GM20000 (cell line): Measurements from ENCODE around the gene DEFB127.

Experiments used
- DNase-seq: peaks from one replicate; pipeline ENCODE4 v3.0.0; 2012; ENCODE audit warnings: low spot score
- TF ChIP-seq, protein P1 (sequence below): IDR thresholded peaks from 2 replicates; pipeline ENCODE4 v1.5.1; 2012; ENCODE audit warnings: mild to moderate bottlenecking, control low read depth; ENCODE audit errors: extremely low read depth, missing control alignments

Gene DEFB127

DNA sequence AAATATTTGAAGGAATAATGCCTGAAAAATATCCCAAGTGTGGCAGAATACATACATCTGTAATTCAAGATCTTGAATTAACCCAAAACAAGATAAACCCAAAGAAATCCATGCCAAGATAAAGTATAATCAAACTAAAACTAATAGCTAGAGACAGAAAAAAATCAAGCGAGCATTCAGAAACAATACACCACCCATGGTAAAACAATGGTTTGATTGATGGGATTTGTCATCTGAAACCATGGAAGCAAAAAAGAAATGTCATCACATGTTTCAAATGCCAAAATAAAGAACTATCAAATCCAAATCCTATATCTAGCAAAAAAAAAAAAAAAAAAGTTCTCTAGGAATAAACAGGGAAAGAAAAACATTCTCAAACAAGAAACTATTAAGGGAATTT is 5.1 kb upstream of the DEFB127 start:
- no peak for DNase-seq
- TF ChIP-seq, protein P1, sequence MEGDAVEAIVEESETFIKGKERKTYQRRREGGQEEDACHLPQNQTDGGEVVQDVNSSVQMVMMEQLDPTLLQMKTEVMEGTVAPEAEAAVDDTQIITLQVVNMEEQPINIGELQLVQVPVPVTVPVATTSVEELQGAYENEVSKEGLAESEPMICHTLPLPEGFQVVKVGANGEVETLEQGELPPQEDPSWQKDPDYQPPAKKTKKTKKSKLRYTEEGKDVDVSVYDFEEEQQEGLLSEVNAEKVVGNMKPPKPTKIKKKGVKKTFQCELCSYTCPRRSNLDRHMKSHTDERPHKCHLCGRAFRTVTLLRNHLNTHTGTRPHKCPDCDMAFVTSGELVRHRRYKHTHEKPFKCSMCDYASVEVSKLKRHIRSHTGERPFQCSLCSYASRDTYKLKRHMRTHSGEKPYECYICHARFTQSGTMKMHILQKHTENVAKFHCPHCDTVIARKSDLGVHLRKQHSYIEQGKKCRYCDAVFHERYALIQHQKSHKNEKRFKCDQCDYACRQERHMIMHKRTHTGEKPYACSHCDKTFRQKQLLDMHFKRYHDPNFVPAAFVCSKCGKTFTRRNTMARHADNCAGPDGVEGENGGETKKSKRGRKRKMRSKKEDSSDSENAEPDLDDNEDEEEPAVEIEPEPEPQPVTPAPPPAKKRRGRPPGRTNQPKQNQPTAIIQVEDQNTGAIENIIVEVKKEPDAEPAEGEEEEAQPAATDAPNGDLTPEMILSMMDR, result no peak

DNA sequence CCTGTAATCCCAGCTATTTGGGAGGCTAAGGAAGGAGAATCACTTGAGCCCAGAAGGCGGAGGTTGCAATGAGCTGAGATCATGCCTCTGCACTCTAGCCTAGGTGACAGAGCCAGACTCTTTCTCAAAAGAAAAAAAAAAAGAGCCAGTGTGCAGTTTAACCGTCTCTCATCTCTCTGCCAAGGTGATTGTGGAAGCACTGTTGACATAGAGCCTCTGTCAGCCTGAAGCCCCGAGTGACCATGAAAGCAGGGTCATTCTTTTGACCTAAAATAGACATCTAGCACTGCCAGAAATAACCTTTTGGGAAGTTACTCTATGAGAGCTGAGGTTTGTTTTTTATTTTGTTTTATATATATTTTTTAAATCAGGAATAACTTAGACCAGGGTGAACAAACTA is 7.4 kb downstream of the DEFB127 start:
- no peak for DNase-seq
- TF ChIP-seq, protein P1, result no peak

DNA sequence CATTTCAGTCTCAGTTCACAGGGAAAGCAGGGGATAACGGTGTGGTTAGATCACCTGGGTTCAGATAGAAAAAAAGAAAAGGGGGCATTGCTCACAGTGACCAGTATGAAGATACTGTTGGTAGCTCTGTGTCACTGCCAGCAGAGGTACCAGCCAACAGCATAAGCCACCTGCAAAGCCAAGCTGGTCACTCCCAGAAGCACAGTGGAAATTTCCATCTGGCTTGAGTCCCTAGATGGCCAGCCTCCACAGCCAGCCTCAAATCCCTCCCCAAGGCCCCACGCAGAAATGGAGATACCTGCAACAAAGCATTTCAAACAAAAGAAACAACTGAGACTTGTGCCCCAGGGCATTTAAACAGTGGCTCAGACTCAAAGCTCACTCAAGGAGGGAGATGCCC is 11.6 kb downstream of the DEFB127 start:
- DNase-seq, result no peak
- TF ChIP-seq, protein P1, result no peak

DNA sequence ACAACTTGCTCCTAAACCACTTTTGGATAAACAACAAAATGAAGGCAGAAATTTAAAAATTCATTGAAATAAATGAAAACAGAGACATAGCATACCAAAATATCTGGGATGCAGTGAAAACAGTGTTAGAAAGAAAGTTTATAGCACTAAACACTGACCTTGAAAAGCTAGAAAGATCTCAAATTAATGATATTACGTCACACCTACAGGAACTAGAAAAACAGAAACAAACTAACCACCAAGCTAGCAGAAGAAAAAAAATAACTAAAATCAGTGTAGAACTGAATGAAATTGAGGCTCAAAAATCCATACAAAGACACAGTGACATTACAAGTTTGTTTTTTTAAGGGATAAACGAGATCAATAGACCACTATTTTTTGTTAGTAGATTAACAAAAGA is 27.0 kb downstream of the DEFB127 start:
- no peak for DNase-seq
- TF ChIP-seq, protein P1, result no peak

DNA sequence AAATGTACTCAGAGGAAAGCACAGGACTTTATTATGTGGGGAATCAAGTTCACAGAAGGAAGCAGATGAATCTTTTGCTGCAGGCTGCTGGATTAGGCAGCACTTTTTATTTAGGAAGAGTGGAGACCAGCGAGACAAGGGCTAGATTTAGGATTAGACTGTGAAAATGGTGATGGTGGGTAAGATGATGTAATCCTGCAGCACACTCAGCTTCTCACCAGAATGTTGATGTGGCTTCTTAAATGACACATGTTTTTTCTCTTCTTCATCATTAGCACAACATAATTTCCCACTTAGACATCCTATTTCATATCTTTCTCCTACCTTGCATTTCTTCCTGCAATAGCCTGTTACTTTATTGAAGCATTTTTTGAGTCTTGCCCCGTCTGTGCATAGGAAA is 30.5 kb downstream of the DEFB127 start:
- TF ChIP-seq, protein P1, result no peak
- DNase-seq, result no peak

DNA sequence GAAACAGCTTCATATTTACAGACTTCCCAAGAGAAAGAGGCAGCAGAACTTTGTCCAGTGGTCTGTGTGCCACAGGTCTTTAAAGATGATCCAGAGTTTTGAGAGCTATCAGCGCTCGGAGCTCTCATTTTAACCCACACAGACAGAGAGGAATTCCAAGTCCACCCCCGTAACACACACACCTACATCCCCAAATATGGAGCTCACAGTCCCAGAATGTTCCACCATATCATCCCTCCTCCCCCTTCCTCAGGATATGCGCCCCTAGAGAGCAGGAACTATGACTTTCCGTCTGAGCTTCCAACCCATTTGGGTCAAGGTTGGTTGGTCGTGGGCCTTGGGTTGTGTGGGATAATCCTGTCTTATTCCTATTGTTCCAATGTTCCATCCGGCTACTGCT is 32.4 kb downstream of the DEFB127 start, which contains the start of gene DEFB128:
DEFB128 (minus strand) TSS at position 101 of the 400 bp plus-strand sequence; CDS start at position 13, 88 bp downstream.
- no peak for DNase-seq
- TF ChIP-seq, protein P1, result no peak

DNA sequence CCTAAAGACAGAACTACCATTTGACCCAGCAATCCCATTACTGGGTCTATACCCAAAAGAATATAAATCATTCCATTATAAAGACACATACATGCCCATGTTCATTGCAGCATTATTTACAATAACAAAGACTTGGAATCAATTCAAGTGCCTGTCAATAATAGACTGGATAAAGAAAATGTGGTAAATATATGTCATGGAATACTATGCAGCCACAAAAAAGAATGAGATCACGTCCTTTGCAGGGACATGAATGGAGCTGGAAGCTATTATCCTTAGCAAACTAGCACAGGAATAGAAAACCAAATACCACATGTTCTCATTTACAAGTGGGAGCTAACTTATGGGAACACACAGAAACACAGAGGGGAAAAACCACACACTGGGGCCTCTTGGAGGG is 41.0 kb downstream of the DEFB127 start:
- DNase-seq, result no peak
- TF ChIP-seq, protein P1, result no peak
